ENCODE data around the gene CEACAM16.

Gene CEACAM16

DNA sequence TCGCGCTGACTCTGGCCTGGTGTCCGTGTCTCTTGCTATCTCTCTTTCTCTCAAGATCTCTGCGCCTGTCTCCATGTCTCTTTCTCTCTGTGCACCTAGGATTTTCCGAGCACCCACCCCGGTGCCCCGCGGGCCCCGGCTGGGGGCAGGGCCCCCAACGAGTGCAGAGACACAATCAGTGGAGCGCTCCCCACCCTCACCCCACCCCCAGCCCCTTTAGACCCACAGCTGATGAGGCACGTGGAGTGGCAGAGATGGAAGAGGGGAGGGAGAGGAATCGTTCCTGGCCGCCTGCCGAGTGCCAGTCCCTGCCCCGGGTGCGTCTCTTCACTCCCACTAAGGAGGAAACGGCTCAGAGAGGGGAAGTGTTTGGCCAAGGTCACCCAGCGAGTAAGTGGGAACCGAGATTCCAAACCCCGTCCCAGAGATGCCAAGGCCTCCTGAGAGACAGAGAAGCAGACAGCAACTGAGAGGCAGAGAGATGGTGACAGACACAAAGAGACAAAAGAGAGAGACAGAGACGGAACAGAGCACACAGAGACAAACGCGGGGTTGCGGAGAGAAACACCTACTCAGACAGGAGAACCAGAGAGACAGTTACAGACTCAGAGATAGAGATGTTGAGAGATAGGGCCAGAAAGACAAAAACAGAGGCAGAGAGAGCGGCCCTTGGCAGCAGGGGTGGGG lies 48.9 kb downstream of the CEACAM16 start:
- DNase-seq = no peak

DNA sequence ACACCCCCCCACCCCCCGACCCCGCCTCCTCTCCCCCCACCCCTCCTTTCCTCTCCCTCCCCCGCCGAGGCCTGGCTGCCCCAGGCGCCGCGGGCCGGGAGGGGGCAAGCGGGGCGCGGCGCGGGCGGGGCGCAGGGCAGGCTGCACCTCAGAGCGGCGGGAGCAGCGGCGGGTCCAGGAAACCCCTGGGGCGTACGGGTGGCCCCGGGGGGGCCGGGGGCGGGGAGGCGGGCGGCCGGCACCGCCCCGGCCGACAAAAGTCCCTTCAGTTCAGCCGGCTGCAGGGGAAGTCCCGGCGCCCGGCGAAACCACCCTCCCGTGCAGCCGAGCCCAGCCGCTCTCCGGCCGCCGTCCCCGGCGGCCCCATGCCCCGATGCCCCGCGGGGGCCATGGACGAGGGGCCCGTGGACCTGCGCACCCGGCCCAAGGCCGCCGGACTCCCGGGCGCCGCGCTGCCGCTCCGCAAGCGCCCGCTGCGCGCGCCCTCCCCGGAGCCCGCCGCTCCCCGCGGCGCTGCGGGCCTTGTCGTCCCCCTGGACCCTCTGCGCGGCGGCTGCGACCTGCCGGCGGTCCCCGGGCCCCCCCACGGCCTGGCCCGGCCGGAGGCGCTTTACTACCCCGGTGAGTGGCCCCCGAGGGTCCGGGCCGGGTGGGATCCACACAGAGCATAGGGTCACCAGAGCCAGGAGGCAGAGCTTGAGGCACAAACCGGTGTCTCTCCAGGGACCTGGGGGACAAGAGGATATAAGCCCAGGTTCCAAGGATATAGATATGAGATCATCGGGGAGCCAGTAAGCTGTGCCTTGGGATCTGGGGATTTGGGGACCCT lies 49.7 kb downstream of the CEACAM16 start, which contains the start of gene BCL3:
TSS of gene BCL3 (plus strand) at position 283 of the 829 bp plus-strand sequence. CDS start at position 366, 83 bp downstream.
- no peak for DNase-seq

DNA sequence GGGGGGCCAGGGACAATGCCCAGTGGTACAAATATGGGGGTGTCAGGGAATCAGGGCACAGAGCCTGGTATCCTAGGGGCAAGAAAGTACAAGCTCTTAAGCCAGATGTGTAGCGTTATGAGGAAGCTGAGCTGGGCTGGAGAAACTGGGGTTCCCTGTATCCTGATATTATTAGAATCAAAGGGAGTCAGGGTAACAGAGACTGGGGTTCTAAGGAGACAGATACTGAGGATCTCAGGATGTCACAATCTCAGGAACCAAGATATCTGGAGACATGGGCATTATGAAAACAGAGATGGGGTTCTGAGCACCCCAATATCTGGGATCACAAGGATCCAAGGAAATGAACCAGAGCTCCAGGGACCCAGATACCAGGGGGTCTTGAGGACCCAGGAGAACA lies 50.3 kb downstream of the CEACAM16 start:
- no peak for DNase-seq

DNA sequence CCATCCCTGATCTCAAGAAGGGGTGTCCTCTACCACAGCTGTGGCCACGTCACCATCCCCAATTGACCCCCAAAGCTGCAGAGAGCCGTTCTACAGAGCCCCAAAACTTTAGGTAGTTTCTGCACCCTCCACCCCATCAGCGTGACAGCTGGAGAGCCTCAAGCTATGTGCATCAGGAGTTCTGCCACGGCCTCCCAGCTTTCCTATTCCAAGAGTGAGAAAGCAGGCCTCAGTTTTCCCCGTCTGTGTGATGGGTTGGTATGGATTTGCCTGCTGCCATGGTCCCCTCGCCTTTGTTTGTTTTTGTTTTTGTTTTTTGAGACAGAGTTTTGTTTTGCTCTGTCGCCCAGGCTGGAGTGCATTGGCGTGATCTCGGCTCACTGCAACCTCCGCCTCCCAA lies 51.0 kb downstream of the CEACAM16 start:
- no peak for DNase-seq

DNA sequence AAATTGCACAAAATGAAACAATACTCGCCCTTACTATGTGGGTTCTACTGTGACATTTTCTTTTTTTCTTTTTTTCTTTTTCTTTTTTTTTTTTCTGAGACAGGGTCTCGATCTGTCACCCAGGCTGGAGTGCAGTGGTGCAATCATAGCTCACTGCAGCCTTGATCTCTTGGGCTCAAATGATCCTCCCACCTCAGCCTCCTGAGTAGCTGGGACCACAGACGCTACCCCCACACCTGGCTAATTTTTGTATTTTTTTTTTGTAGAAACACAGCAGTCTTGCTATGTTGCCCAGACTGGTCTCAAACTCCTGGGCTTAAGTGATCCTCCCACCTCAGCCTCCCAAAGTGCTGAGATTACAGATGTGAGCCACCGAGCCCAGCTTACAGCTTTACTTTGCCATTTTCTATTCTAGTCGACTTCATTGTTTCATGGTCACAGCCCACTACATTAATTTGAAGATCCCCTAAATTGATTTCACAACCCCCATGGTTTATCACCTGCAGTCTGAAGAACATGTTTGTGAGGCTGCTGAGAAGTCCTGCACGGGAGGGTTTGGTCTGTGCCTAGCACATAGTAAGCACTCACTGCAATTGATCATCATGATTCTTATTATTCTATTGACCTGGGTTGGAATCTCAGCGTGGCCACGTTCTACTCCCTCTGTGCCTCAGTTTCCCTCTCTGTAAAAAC lies 53.3 kb downstream of the CEACAM16 start:
- no peak for DNase-seq

DNA sequence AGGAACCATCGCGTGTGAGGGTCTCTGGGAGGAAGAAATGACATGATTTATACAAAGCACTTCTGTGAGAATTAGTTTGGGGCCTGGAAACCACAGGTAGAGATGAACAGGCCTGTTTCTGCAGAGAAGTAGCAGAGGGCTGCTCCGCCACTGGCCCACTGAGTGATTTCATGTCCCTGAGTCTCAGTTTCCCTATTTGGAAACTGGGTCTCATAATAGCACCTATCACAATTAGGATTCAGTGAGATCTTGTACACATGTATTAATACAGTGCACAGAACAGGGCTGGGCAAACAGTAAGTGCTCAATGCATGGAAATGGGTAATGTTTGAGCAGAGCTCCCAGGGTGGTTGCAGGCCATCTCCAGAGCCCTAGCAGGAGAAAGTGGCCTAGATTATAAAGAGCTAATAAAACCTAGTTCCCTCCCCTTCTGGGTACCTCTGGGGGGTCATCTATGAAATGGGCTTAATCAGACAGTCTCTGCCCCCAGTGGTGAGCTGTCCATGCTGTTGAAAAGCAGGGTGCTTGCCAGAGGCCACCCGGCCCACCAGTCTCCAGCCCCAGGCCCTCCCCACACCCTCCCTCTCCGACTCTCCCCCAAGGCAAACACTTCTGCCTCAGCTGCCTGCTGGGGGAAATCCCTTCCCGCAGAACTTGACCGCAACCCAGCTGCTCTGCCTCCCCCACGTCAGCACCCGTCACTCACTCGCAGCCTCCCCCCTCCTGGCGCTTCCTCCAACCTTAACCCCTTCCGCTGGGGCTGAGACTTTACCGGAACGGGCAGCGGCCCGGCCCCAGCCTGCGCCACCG lies 54.1 kb downstream of the CEACAM16 start:
- DNase-seq = no peak

DNA sequence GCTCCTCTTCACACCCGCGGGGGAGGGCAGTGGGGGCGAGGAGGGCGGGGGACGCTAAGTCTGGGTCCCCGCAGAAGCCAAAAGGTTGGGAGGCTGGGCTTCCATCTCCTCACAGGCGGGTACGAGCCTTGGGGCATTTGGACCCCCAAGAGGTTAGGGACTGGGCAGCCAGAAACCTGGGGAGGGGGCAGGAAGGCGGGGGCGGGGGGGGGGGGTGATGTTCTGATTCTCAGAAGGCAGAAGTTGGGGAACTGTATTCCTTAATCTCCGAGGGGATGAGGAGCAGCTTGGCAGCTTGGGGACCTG lies 54.6 kb downstream of the CEACAM16 start:
- DNase-seq = no peak

DNA sequence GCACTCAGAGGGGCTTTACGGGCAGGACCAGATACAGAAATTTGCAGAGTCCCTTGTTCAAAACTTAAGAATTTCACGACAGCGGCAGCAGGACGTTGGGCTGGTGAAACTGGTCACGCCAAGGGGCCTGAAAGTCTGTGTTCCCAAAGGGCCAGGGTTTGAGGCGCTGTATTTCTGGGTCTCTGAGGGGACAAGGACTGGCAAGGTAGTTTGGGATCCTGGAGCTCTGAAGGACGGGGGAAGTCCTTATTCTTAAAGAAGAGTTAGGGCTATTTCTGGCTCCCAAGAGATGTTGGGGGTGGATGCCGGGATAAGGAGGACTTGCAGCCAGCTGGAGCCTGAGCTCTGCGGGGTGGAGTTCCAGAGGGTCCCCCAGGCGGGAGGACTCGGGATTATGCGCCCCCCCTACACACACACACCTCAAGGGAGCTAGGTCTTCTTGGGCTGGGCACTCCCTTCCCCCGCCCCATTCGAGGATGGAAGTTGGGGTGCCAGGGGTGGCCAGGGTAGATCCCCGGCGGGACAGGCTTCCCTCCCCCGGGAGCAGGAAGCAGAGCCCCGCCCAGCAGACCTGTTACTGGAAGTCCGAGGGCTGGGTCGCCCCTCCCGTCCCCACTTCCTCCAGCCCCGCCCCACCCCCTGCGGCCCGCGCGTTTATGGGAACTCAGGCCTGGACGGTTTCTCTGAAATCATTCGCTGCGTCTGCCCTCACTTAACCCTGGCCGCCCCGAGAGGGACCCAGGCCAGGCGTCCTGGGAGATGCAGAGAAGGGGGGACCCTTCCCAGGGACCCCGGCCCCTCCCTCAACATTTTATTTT lies 55.2 kb downstream of the CEACAM16 start:
- no peak for DNase-seq

DNA sequence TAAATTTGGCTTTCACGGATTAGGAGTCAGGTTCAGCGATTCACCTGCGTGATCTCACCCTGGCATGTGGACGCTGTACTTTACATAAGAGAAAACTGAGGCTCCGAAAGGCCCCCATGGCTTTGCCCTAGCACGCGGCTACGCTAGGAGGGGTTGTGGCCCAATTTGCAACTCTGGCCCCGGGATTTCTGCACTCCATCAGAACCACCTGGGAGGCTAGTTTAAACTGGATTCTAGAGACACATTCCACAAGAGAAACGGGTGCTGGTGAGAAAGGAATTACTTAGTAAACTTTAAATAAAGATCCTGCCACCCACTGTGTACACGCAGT lies 55.8 kb downstream of the CEACAM16 start:
- no peak for DNase-seq

DNA sequence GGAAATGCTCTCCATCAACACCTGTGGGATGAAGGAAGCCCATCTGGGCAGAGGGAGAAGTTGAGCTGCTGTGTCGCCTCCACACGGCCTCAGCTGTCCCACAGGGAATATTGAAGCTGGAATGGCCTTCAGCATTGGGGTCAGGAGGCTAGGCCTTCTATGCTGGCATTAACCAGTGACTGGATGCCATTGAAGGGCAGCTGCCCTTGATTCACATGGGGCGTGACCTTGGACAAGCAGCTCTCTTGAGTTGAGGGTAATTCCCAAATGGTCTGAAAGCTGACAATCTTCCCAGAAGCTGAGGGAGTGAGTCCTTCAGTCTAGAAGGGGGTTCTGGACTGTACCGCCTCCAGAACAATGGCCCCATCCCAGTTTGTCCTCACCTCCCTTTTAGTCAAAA lies 56.3 kb downstream of the CEACAM16 start:
- DNase-seq = no peak

DNA sequence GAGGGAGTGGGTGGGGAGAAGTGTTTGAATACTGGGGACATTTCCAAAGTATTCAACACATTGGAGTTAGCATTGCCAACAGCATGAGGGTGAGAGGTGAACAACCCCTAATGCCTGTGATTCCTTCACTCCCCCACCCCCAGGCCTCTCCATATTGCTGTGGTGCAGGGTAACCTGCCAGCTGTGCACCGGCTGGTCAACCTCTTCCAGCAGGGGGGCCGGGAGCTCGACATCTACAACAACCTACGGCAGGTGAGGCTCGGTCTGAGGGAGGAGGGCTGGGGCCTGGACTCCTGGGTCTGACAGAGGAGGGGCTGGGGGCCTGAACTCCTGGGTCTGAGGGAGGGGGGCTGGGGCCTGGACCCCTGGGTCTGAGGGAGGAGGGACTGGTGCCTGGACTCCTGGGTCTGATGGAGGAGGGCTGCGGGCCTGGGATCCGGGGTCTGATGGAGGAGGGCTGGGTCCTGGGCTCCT lies 57.2 kb downstream of the CEACAM16 start:
- no peak for DNase-seq

DNA sequence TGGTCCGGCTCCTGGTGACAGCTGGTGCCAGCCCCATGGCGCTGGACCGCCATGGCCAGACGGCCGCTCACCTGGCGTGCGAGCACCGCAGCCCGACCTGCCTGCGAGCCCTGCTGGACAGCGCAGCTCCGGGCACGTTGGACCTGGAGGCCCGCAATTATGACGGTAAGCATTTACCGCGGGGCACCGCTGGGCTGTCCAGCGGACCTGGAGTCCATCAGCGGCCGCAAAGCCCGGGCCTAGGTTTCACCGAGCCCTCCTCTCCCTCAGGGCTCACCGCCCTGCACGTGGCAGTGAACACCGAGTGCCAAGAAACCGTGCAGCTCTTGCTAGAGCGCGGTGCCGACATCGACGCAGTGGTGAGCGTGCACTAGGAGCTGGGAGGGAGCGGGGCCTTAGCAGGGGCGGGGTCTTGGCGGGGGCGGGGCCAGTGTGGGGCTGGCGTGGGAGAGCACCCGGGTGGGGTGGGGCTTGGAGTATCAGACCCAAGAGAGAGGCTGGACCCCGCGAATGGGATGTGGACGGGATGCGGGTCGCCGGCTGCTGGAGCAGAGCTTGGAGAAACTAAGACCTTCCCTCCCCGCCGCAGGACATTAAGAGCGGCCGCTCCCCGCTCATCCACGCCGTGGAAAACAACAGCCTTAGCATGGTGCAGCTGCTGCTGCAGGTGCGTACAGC lies 58.2 kb downstream of the CEACAM16 start:
- no peak for DNase-seq

DNA sequence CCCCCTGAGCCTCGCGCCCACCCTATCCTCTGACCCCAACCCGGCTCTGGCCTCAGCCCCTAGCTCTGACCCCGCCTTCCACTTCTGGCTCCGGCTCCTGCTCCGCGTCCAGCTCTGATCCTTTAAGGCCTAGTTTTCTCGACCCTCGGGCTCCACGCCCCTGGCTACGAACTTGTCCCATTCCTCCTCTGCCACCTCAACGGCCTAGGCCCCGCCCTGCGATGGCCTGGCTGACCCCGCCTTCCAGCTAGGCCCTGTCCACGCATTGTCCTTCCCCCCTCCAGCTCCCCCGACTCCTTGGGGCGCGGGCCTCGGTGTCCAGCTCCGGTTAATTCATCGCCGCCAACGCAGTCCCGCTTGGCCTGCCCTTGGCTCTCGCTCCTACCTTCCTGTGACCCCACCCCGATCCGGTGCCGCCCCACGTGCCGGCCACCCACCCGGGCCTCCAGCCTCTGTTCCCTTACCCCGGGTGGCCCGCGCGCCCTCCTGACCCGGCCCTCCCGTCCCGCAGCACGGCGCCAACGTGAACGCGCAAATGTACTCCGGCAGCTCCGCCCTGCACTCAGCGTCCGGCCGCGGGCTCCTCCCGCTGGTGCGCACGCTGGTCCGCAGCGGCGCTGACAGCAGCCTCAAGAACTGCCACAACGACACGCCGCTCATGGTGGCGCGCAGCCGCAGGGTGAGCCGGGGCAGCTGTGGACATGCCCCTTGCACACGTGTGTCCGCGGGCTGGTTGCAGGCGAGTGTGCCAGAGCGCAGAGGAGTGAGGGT lies 59.0 kb downstream of the CEACAM16 start:
- DNase-seq = no peak

DNA sequence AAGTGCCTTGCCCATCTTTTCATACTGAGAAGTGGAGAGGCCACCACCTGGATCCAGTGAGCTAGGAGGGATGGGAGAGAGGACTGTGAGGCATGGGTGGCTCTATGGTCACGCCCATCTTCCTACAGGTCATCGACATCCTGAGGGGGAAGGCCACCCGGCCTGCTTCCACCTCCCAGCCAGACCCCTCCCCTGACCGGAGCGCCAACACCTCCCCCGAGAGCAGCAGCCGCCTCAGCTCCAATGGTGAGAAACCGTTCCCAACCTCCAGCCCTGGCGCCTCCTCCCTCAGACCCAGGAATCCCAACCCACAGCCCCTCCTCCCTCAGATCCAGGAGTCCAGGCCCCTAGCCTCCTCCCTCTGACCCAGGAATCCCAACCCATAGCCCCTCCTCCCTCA lies 59.6 kb downstream of the CEACAM16 start:
- DNase-seq = no peak

DNA sequence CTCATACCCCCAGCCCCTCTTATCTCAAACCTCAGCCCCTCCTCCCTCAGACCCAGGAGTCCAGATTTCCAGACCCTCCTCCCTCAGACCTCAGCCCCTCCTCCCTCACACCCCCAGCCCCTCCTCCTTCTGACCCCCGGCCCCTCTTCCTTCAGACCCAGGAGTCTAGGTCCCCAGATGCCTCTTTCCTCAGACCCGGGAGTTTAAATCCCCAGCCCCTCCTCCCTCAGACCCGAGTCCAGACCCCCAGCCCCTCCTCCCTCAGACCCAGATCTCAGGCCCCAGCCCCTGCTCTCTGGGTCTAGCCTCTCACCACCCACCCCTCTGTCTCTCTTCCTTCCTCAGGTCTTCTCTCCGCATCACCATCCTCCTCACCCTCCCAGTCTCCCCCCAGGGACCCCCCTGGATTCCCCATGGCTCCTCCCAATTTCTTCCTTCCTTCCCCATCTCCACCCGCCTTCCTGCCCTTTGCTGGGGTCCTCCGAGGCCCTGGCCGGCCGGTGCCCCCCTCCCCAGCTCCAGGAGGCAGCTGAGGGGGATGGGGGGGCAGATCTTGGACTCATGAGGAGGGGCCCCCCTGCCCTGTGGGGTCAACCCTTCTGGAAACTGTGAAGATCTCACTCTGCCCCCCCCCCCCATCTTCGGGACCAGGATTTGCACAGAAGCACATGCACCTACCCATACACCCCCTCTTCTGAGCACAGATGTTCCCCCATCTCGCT lies 60.3 kb downstream of the CEACAM16 start:
- DNase-seq = no peak

Data from NCI-H524 treated with DMSO at 0.1 percent for 48 hours (cell line).